ENCODE results near the gene MXD1. TPM values are rescaled to one million over a fixed set of nuclear protein-coding genes. Genes with fewer than 3 reads are reported as not detected.
"Not testable (repeated sequence)": the region's sequence is repeated elsewhere in the genome, so short reads cannot be mapped to it uniquely, and the experiment has no call there.

Gene MXD1, protein sequence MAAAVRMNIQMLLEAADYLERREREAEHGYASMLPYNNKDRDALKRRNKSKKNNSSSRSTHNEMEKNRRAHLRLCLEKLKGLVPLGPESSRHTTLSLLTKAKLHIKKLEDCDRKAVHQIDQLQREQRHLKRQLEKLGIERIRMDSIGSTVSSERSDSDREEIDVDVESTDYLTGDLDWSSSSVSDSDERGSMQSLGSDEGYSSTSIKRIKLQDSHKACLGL
- total RNA-seq: 10.9 and 11.8 TPM in 2 replicates

DNA sequence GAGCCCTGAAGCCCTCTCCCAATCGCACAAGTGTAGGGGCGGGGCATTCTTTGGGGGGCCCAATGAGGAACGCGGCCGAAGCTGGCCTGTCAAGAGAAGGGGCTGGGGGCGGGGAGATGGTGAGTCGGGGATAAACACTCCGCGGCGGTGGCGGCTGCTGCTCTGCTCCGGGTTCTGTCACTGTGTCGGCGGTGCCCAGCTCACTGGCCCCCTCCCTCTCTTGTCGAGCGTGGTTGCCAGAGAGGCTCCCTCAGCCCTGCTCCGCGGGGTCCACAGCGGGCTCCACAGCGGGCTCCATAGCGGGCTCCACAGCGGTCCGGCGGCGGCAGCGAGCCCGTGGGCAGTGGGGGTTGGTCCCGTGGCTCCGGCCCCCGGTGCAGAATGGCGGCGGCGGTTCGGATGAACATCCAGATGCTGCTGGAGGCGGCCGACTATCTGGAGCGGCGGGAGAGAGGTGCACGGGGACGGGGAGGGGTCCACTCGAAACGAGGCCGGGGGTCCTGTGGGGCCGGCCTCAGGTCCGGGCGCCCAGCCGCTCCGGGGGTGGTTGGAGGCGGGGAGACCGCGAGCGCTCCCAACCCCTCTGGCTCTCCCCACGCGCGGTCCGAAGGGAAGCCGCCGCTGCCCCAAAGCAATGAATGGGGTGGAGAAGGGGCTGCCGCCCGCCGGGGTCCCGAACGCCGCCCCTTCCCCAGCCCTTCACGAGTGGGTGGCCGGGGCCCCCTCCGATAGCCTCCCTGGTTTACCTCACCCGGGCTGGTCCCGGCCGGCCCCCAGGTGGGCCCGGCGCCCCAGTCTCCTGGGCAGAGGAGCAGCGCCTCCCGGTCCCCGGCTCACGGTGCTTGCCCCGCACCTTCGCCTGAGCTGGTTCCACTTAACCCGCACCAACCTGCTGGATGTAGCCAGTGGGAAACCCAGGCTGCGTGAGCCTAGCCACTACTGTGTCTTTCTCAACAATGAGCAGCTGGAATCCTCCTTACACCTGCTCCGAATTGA, at the start of gene MXD1:
MXD1 (plus strand) TSS at position 160 of the 996 bp plus-strand sequence; CDS start at position 382, 222 bp downstream.
- ATAC-seq (ENCODE audit: low read depth) (no peak), DNase-seq (peak; percentile 92)
- intact Hi-C loops (cut with micrococcal nuclease): loop anchor here (1.0 to 10.0 kb wide), 14 partner anchors 13 to 1150 kb away; partner anchors contain the start of genes NAGK, NFU1, SNRPG and TEX261
- H3K36me3 Mint-ChIP-seq (ENCODE audit: low read depth): peaks cover 19% of the 10 kb centered on the region
- TF ChIP-seq, protein P1, sequence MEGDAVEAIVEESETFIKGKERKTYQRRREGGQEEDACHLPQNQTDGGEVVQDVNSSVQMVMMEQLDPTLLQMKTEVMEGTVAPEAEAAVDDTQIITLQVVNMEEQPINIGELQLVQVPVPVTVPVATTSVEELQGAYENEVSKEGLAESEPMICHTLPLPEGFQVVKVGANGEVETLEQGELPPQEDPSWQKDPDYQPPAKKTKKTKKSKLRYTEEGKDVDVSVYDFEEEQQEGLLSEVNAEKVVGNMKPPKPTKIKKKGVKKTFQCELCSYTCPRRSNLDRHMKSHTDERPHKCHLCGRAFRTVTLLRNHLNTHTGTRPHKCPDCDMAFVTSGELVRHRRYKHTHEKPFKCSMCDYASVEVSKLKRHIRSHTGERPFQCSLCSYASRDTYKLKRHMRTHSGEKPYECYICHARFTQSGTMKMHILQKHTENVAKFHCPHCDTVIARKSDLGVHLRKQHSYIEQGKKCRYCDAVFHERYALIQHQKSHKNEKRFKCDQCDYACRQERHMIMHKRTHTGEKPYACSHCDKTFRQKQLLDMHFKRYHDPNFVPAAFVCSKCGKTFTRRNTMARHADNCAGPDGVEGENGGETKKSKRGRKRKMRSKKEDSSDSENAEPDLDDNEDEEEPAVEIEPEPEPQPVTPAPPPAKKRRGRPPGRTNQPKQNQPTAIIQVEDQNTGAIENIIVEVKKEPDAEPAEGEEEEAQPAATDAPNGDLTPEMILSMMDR (IDR thresholded peaks at IDR 0.05): no peak
- CTCF ChIA-PET: interaction anchor here (0.9 to 5.4 kb wide), 15 partner anchors 21 to 702 kb away, joined by 3 to 76 read pairs (median 6); partner anchors contain the start of genes C2orf42, FAM136A, SNRNP27 and SNRPG
- POLR2A ChIA-PET: interaction anchor here (0.5 to 7.5 kb wide), 40 partner anchors 12 to 480 kb away, joined by 3 to 195 read pairs (median 5); partner anchors contain the start of genes ANXA4, C2orf42, FAM136A and GMCL1
- no peaks in the 10 kb centered on the region for H3K9me3 Mint-ChIP-seq
- H3K27me3 Mint-ChIP-seq: no peaks in the 10 kb centered on the region
- peak within 1 kb of the TSS; percentile 91 for H3K27ac Mint-ChIP-seq
- peak within 1 kb of the TSS; percentile 87 for H3K4me3 Mint-ChIP-seq
- peaks cover 42% of the 10 kb centered on the region for H3K4me1 Mint-ChIP-seq

DNA sequence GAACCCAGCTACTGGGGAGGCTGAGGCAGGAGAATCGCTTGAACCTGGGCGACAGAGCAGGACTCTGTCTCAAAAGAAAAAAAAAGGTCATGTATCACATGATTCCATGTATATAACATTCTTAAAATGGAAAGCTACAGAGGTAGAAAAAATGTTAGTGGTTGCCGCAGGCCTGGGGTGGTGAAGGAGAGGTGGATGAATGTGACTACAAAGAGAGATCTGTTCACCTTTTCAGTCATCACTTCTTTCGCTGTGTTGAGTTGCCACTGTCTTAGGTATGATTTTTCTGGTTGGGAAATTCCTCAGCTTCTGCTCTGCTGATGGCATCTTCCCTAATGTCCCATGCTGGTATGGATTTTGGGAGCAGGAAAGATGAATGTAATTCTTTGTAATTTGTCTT, 26.5 kb upstream of the MXD1 start:
- Mint-ChIP-seq H3K27ac (no peak overlapping the region), H3K9me3 (no peaks in the 10 kb centered on the region), H3K4me1 (peaks cover 7% of the 10 kb centered on the region), H3K4me3 (no peak overlapping the region), H3K27me3 (no peaks in the 10 kb centered on the region), H3K36me3 (ENCODE audit: low read depth) (no peaks in the 10 kb centered on the region)
- intact Hi-C loops (cut with micrococcal nuclease): no loop called here
- POLR2A ChIA-PET: no interaction called here
- TF ChIP-seq, protein P1 (IDR thresholded peaks at IDR 0.05): no peak
- DNase-seq (no peak), ATAC-seq (ENCODE audit: low read depth) (no peak)
- CTCF ChIA-PET: no interaction called here

DNA sequence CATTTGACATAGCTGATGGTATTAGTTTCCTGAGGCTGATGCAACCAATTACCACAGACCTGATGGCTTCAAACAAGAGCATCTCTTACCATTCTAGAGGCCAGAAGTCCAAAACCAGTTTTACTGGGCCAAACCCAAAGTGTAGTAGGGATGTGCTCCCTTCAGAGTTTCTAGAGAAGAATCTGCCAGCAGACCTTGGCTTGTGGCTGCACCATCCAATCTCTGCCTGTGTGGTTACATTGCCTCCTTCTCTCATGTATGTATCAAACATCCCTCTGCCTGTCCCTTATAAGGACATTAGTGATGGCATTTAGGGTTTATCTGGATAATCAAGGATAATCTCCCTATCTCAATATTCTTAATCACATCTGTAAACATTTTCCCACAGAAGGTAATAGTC, 25.6 kb upstream of the MXD1 start:
- POLR2A ChIA-PET: no interaction called here

DNA sequence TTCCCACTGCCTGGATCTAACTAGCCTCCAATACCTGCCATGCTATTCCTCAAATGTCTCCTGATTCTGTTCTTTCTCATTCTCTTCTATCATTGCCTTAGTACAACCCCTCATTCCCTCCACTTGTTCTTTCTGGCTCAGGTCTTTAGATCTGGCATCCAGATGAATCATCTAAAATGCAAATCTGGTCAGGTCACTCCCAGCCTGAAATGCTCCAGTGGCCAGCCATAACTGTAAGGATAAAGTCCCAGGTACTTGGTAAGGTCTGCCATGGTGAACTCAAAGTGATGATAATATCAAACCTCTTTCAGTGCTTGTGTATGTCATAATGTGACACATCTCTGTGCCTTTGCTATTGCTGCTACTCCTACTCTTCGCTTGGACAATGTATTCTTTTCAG, 24.0 kb upstream of the MXD1 start:
- intact Hi-C loops (cut with micrococcal nuclease): loop anchor here (5.0 kb wide), 5 partner anchors 64 to 1086 kb away; partner anchors contain the start of genes AAK1, ANKRD53, FAM136A and GFPT1
- POLR2A ChIA-PET: interaction anchor here (0.5 kb wide), 1 partner anchor 299 kb away, joined by 3 read pairs; no protein-coding TSS in a partner anchor

More for the DNA sequence above, 25.6 kb upstream of the MXD1 start:
- DNase-seq (no peak), ATAC-seq (ENCODE audit: low read depth) (no peak)
- H3K9me3 Mint-ChIP-seq: no peaks in the 10 kb centered on the region
- TF ChIP-seq, protein P1 (IDR thresholded peaks at IDR 0.05): no peak
- H3K36me3 Mint-ChIP-seq (ENCODE audit: low read depth): peaks cover 8% of the 10 kb centered on the region
- H3K27ac Mint-ChIP-seq: no peak overlapping the region
- H3K27me3 Mint-ChIP-seq: no peaks in the 10 kb centered on the region
- peaks cover 15% of the 10 kb centered on the region for H3K4me1 Mint-ChIP-seq
- intact Hi-C loops (cut with micrococcal nuclease): no loop called here
- CTCF ChIA-PET: no interaction called here
- no peak overlapping the region for H3K4me3 Mint-ChIP-seq

DNA sequence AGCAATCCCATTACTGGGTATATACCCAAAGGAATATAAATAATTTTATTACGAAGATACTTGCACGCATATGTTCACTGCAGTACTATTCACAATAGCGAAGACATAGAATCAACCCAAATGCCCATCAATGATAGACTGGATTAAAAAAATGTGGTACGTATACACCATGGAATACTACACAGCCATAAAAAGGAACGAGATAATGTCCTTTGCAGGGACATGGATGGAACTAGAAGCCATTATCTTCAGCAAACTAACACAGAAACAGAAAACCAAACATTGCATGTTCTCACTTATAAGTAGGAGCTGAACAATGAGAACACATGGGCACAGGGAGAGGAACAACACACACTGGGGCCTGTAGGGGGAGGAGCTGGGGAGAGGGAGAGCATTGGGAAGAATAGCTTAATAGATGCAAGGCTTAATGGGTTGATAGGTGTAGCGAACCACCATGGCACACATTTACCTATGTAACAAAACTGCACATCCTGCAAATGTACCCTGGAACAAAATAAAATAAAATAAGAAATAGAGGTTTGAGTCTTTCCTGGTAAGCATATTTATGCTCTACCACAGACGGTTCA, 22.0 kb upstream of the MXD1 start:
- H3K27ac Mint-ChIP-seq: peak overlapping the region; percentile 98
- intact Hi-C loops (cut with micrococcal nuclease): loop anchor here (1.0 to 5.0 kb wide), 6 partner anchors 9 to 1084 kb away; partner anchors contain the start of genes AAK1, ANKRD53, FAM136A and GFPT1
- H3K4me3 Mint-ChIP-seq: peak overlapping the region; percentile 100
- not testable (repeated sequence) for ATAC-seq (ENCODE audit: low read depth); DNase-seq; H3K27me3 Mint-ChIP-seq; H3K9me3 Mint-ChIP-seq
- H3K4me1 Mint-ChIP-seq: peaks cover 37% of the 10 kb centered on the region
- ChIA-PET CTCF (interaction anchor here (1.1 kb wide), 1 partner anchor 168 kb away, joined by 3 read pairs; no protein-coding TSS in a partner anchor), POLR2A (interaction anchor here (0.7 to 3.4 kb wide), 9 partner anchors 21 to 456 kb away, joined by 3 to 30 read pairs (median 7); partner anchors contain the start of genes C2orf42, MXD1, NFU1 and PCYOX1)
- peaks cover 37% of the 10 kb centered on the region for H3K36me3 Mint-ChIP-seq (ENCODE audit: low read depth)

More for the DNA sequence above, 24.0 kb upstream of the MXD1 start:
- DNase-seq (no peak), ATAC-seq (ENCODE audit: low read depth) (no peak)
- TF ChIP-seq, protein P1 (IDR thresholded peaks at IDR 0.05): no peak
- Mint-ChIP-seq H3K27me3 (no peaks in the 10 kb centered on the region), H3K4me1 (peaks cover 30% of the 10 kb centered on the region), H3K36me3 (ENCODE audit: low read depth) (peaks cover 18% of the 10 kb centered on the region), H3K9me3 (no peaks in the 10 kb centered on the region), H3K4me3 (no peak overlapping the region), H3K27ac (no peak overlapping the region)
- CTCF ChIA-PET: no interaction called here

Measured in activated B cell treated with CpG ODN at 0.5 μM for 24 hours (primary cell).